Measurements from ENCODE around the gene RANBP9. TPM values are rescaled to one million over a fixed set of nuclear protein-coding genes. Genes with fewer than 3 reads are reported as not detected.
A peak's percentile ranks its signal among the peaks of the same experiment; 100 is the strongest.

Gene RANBP9
- total RNA-seq, 4 donors from 2014 or later: 35.8 to 64.7 (median 50.4) TPM

DNA sequence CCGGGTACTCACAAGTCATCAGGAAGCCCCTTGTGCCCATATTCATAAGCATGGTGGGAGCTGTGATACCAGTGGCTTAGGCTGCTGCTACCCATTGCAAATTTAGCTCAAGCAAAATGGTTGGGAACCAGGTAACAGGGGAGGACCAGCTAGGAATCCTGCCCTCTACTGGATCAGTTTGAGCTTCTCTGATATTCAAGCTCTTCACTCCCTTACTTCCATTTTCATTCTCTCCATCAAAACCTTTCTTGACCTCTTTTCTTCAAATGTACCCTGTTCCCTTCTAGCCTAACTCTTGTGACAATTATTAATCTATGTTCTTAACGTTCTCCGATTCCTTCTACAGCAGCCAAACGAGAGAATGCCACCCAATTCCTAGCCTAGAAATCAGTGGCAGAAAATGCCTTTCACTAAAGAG is 86.8 kb downstream of the RANBP9 start:
- Histone ChIP-seq H3K27me3 (no peaks in the 10 kb centered on the region), H3K4me3 (no peak overlapping the region), H3K9me3 (no peaks in the 10 kb centered on the region), H3K36me3 (peaks cover 86% of the 10 kb centered on the region), H3K4me1 (no peaks in the 10 kb centered on the region), H3K27ac (no peak overlapping the region)
- TF ChIP-seq, protein P1, sequence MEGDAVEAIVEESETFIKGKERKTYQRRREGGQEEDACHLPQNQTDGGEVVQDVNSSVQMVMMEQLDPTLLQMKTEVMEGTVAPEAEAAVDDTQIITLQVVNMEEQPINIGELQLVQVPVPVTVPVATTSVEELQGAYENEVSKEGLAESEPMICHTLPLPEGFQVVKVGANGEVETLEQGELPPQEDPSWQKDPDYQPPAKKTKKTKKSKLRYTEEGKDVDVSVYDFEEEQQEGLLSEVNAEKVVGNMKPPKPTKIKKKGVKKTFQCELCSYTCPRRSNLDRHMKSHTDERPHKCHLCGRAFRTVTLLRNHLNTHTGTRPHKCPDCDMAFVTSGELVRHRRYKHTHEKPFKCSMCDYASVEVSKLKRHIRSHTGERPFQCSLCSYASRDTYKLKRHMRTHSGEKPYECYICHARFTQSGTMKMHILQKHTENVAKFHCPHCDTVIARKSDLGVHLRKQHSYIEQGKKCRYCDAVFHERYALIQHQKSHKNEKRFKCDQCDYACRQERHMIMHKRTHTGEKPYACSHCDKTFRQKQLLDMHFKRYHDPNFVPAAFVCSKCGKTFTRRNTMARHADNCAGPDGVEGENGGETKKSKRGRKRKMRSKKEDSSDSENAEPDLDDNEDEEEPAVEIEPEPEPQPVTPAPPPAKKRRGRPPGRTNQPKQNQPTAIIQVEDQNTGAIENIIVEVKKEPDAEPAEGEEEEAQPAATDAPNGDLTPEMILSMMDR (IDR thresholded peaks at IDR 0.05): peak in 1 of 2 donors; percentile 37
- no peak for TF ChIP-seq EP300 (IDR thresholded peaks at IDR 0.05)
- no peak for DNase-seq (ENCODE audit: low spot score in 2 of 2)
- WGBS: 68% methylated on average over 4 of the region's 4 CpGs

DNA sequence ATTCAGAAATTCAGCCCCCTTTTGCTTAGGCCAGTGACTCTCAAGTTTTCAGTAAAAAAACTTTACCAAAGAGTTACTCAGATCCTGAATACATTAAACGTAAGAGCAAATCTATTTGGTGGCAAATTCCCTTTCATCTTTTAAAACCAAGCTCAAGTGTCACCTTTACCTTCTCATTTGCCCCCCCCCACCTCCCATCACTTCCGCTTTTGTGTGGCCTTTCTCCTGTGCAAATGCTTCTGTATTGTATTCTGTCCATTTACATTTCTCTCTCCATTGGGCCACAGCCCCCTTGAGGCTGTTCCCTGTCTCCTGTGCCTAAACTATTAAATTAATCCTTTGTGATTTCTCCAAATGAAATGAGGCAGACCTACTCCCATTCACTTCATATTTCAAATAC is 94.6 kb downstream of the RANBP9 start:
- H3K9me3 ChIP-seq: no peaks in the 10 kb centered on the region
- no peak for DNase-seq (ENCODE audit: low spot score in 2 of 2)
- H3K27me3 ChIP-seq: no peaks in the 10 kb centered on the region
- H3K4me3 ChIP-seq: no peak overlapping the region
- no peak overlapping the region for H3K27ac ChIP-seq
- H3K36me3 ChIP-seq: peaks cover 54% of the 10 kb centered on the region
- WGBS: 79% methylated on average over 2 of the region's 2 CpGs
- peaks cover 27% of the 10 kb centered on the region for H3K4me1 ChIP-seq
- no peak for TF ChIP-seq POLR2A (IDR thresholded peaks at IDR 0.05)
- TF ChIP-seq POLR2AphosphoS5 (IDR thresholded peaks at IDR 0.05): no peak
- TF ChIP-seq, protein P1 (IDR thresholded peaks at IDR 0.05): no peak
- no peak for TF ChIP-seq EP300 (IDR thresholded peaks at IDR 0.05)

DNA sequence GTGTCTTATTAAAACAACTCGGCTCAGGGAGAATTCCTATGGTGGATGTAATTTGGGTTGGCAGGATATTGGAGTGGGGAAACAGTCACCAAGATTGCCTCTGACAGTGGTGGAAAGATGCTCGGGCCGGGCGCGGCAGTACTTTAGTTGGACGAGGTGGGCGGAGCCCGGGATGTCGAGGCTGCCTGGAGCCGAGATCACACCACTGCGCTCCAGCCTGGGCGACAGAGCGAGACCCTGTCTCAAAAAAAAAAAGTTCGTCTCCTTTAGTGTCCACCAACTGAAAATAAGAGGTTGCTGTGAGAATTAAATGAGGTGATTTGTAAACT is 95.9 kb downstream of the RANBP9 start:
- Histone ChIP-seq H3K36me3 (peaks cover 41% of the 10 kb centered on the region), H3K27me3 (no peaks in the 10 kb centered on the region), H3K9me3 (no peaks in the 10 kb centered on the region), H3K27ac (peak overlapping the region; percentile 95), H3K4me3 (peak overlapping the region; percentile 86), H3K4me1 (peaks cover 27% of the 10 kb centered on the region)
- TF ChIP-seq, protein P1 (IDR thresholded peaks at IDR 0.05): no peak
- TF ChIP-seq POLR2AphosphoS5 (IDR thresholded peaks at IDR 0.05) (no peak), EP300 (IDR thresholded peaks at IDR 0.05) (no peak), POLR2A (IDR thresholded peaks at IDR 0.05) (no peak)
- 0% methylated on average over 14 of the region's 14 CpGs for WGBS
- peak; percentile 74 to 86 for DNase-seq (ENCODE audit: low spot score in 2 of 2)

DNA sequence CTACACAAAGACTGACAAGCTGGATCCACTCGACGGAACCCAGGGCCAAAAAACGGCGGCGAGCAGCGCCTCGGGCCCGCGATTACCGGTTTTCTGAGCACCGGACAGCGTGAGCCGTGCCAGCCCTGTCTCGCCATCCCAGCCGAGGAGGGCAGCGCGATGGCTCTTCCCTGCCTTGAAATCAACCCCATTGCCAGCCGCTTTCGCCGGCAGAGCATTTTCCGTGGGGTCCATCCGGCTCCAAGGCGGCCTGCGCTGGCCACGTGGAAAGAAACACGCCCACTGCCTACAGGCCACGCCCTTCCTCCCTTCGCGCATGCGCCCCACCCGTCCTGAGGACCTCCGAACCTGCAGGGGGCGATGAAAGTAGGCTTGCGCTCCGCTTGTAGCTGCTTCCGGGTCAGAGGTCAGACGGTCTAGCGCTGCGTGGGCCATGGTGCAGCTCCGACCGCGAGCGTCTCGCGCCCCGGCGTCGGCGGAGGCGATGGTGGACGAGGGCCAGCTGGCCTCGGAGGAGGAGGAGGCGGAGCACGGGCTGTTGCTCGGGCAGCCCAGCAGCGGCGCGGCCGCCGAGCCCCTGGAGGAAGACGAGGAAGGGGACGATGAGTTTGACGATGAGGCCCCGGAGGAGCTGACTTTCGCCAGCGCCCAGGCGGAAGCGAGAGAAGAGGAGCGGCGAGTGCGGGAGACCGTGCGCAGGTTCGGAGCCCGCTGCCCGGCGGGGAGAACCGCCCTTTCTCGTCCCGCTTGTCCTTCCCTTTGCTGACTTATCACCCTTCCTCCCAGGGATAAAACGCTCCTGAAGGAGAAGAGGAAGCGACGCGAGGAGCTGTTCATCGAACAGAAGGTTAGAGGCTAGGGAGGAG is 96.5 kb downstream of the RANBP9 start, which contains the start of gene NOL7:
NOL7 (plus strand) TSS at position 410 of the 866 bp plus-strand sequence; CDS start at position 434, 24 bp downstream.
- Histone ChIP-seq H3K4me1 (peaks cover 27% of the 10 kb centered on the region), H3K9me3 (no peaks in the 10 kb centered on the region), H3K4me3 (peak within 1 kb of the TSS; percentile 86), H3K36me3 (peaks cover 35% of the 10 kb centered on the region), H3K27me3 (no peaks in the 10 kb centered on the region), H3K27ac (peak within 1 kb of the TSS; percentile 95)
- peak; percentile 98 to 99 for DNase-seq (ENCODE audit: low spot score in 2 of 2)
- under 1% methylated on average over 26 of the region's 85 CpGs for WGBS
- TF ChIP-seq EP300 (IDR thresholded peaks at IDR 0.05) (no peak), POLR2AphosphoS5 (IDR thresholded peaks at IDR 0.05) (peak; percentile 84 to 99 (median 96)), POLR2A (IDR thresholded peaks at IDR 0.05) (peak in 1 of 2 donors; percentile 79)
- TF ChIP-seq, protein P1 (IDR thresholded peaks at IDR 0.05): peak; percentile 93 to 94

DNA sequence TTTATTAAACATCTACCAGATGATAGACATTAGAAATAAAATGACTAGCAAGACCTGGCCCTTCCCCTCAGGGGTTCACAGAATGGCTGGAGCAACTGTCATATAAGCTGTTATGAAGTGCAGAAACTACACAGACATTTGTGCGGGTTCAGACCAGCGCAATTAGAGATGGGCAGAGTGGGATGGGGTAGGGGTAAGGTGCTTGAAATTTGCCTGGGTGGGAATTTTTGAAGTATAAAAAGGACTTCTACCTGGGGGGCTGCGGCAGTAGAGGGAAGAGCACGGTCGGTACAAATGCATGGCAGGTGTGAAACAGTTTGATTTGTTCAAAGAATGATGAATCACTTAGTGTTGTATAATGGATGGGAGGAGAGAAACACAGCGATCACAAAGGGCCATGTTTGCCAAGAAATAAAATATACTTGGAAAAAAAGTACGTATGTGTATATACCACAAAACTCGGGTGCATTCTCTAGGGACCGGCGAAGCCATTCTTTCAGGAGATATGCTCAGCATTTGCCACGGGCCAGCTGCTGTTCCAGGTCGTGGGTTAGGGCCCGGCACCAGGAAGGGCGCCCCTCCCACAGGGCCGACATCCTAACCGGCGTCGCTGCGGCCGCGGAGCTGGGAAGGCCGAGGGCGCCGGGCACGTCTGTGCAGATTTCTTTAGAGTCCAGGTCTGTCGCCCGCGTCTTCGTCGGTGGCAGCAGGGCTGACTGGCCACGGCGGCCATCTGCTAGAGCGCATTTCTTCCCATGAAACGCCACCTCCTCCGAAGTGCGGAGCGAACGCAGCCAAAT is 97.3 kb downstream of the RANBP9 start:
- peaks cover 27% of the 10 kb centered on the region for H3K4me1 ChIP-seq
- TF ChIP-seq, protein P1 (IDR thresholded peaks at IDR 0.05): no peak
- TF ChIP-seq POLR2AphosphoS5 (IDR thresholded peaks at IDR 0.05) (no peak), POLR2A (IDR thresholded peaks at IDR 0.05) (no peak), EP300 (IDR thresholded peaks at IDR 0.05) (no peak)
- H3K27me3 ChIP-seq: no peaks in the 10 kb centered on the region
- DNase-seq (ENCODE audit: low spot score in 2 of 2): peak in 1 of 2 donors; percentile 82
- WGBS: 11% methylated on average over 12 of the region's 38 CpGs
- H3K36me3 ChIP-seq: peaks cover 33% of the 10 kb centered on the region
- peak overlapping the region; percentile 86 for H3K4me3 ChIP-seq
- no peaks in the 10 kb centered on the region for H3K9me3 ChIP-seq
- H3K27ac ChIP-seq: peak overlapping the region; percentile 95
